ENCODE results near the gene CYBRD1.
A peak's percentile ranks its signal among the peaks of the same experiment; 100 is the strongest.
"Not testable (repeated sequence)": the region's sequence is repeated elsewhere in the genome, so short reads cannot be mapped to it uniquely, and the experiment has no call there.

CYBRD1 gene

GRCh38 chr2:171522052-171522787 is at the start of gene CYBRD1:
CYBRD1 (plus strand) TSS chr2:171522474; CDS start chr2:171522546, 72 bp downstream.
- DNase-seq: peak in 1 of 2 donors; percentile 40

- DNase-seq: no peak
Observed at GRCh38 chr2:171475979-171476378, 46.3 kb upstream of the CYBRD1 start.

DNA sequence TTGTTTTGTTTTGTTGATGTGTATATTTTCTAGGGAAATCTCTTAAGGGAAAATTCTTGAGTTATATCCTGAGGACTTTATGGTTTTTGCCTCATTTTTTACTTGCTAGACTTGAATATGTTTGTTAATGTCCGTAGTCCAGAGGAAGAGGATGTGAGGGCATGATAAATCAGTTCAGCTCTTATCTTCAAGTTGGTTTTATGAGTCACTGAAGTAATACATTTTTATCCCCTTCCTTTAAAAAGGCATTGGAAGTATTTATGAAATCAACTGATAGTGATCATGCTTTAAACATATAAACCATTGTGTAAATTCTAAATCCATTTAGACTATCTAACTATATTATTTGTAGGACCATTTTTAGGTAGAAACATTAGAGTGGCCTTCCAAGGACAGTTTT is 43.9 kb upstream of the CYBRD1 start:
- no peak for DNase-seq

- no peak for DNase-seq
Observed at GRCh38 chr2:171479154-171479814, 43.0 kb upstream of the CYBRD1 start.

DNA sequence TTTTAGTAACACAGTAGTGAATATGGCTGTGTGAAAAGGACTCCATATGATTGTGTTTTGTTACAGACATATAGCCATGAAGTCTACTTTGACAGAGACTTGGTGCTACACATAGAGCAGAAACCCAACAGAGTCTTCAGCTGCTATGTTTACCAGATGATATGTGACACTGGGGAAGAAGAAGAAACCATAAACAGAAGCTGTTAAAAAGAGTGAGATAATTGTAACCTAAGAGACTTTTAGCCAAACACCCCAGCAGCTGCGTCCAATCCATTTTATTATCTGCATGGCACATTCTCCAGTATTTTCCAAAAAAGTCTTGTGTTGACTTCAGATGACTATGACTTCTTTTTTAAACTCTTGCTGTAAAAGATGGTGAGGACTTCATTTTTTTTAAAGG is 41.4 kb upstream of the CYBRD1 start:
- DNase-seq: no peak

DNA sequence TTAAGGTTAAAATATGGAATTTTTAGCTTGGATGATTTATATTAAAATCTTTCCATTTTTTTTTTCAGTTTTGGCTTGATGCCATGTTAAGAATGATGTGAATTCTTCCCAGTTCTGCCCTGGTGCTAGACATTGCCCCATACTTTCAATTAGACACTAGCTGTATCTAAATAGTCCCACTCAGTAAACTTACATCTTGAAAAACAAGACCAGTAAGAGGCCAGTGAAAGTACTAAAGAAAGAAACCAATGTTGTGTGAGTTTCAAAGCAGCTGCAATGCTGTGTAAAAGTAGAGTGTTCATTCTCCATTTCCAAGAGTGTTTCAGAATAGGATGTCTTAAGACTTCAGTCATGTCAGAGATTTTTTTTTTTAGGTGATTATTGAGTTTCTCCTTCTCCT is 40.0 kb upstream of the CYBRD1 start:
- DNase-seq: no peak

GRCh38 chr2:171482877-171483276 is 39.4 kb upstream of the CYBRD1 start:
- no peak for DNase-seq

DNA sequence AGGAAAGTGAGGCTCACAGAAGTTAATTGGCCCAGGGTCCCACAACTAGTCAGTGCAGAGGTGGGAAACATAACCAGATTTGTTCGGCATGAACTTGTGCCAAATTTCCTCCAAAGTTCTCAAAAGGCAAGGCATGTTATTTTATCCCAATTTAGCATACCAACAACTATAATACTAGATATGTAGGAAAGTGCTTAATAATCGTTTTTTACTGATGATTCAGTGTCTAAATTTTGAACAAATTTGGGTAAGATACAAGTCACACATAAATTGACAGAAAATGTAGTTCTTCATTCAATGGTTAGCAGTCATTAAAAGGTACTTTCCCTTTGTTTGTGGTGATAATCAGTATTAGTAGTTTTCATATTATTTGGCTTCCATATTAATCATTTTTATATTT is 38.5 kb upstream of the CYBRD1 start:
- DNase-seq: no peak

DNA sequence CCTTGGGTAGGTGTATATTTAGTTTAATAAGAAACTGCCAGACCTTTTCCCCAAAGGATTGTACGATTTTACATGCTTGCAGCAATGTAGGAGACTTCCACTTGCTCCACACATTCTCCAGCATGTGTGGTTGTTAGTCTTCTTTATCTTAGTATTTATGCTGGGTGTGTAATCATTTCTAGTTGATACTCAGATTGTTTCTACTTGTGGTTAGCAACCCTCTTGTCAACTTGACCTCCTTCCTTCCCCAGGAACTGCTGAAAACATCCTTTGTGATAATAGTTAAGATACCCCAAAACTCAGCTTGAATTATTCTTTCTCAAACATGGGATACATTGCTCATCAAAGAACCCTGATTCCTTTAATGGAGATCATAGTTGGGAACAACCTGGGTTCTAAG is 37.2 kb upstream of the CYBRD1 start:
- no peak for DNase-seq

DNA sequence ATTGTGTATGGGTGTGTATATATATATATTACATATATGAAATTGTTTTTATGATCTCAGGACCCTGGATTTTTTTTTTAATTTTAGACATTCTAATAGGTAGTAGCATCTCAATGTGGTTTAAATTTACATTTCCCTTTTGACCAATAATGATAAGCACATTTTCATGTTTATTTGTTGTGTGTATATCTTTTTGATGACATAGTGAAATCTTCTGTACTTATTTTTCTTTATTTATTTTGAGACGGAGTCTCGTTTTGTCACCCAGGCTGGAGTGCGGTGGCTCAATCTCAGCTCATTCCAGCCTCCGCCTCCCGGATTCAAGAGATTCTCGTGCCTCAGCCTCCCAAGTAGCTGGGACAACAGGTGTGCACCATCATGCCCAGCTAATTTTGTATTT is 35.1 kb upstream of the CYBRD1 start:
- DNase-seq: no peak

GRCh38 chr2:171487803-171488259 is 34.4 kb upstream of the CYBRD1 start:
- no peak for DNase-seq

- no peak for DNase-seq
Observed at GRCh38 chr2:171490577-171490976, 31.7 kb upstream of the CYBRD1 start.

DNA sequence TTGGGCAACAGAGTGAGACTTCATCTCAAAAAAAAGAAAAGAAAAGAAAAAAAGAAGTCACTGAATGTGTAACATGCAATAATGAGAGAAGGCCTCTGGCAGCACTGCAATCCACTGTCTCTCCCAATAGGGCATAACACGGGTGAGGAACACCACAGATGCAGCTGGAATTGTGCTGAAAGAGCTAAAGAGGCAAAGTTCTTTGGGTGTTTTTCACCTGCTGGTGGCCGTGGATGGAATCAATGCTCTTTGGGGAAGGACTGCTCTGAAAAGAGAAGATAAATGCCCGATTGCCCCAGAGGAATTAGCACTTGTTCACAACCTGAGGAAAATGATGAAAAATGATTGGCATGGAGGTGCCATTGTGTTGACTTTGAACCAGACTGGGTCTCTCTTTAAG is 31.0 kb upstream of the CYBRD1 start:
- no peak for DNase-seq

DNA sequence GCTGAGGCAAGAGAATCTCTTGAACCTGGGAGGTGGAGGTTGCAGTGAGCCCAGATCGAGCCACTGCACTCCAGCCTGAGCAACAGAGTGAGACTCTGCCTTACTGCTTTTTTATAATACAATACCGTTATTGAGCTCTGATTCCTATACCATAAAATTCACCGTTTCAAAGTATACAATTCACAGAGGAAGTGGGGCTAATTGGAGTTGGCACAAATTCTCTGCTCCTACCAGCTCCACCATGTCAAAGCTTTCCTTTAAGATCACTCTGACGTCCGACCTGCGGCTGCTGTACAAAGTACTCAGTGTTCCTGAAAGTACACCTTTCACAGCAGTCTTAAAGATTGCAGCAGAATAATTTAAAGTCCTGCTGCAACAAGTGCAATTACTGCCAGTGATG is 29.6 kb upstream of the CYBRD1 start:
- DNase-seq: no peak

- DNase-seq: not testable (repeated sequence)
Observed at GRCh38 chr2:171497664-171498063, 24.6 kb upstream of the CYBRD1 start.

- DNase-seq: no peak
Observed at GRCh38 chr2:171505374-171505773, 16.9 kb upstream of the CYBRD1 start.

DNA sequence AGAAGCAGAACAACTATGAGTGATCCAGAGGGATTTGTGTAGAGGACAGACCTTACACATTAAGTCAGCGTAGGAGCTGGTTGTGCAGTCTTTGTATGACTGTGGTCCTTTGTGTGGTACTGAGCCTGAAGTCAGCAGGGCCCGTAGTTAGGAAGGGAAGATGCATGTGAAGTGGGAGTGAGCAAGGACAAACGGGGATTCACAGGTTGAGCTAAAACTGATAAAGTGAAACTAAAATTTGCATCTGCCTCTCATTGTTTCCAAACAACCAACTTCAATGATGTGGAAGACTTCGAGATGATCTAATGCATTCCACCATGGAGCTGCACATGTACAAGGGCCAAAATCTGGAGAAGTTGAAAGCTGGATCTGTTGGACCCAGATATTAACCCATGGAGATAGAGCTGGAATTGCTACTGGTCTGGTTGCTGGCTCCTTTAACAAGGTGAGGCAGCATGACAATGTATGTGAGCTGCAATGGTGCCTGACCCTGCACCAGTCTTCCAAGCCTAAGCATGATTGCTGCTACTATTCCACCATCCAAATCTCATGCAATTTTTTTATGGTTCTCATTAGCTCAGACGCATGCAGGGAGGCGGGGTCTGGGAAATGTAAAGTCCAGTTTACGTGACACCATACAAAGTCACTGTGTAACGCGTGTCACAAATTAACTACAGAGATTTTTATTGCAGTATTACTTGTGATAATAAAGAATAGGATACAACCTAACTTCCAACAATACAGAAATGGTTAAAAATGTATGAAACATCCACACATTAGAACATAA is 12.1 kb upstream of the CYBRD1 start:
- DNase-seq: no peak

DNA sequence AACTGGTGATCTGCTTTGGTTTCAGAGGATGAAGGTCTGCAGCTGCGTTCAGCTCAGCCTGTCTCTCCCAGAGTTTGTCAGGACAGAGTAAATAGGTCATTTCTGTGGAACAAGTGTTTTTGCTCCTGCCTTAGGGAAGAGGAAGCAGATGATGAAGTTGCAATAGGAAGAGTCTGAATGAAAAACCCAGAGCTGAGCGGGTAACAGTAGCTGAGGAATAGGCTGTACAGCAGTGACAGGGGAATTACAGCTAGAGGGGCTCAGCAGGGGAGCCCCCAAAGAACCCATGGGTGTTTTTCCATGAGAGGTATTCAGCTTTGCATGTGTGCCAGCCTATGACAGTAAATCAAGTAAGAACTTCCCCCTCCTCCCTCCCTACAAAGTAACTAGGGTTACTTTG is 10.3 kb upstream of the CYBRD1 start:
- DNase-seq: no peak

DNA sequence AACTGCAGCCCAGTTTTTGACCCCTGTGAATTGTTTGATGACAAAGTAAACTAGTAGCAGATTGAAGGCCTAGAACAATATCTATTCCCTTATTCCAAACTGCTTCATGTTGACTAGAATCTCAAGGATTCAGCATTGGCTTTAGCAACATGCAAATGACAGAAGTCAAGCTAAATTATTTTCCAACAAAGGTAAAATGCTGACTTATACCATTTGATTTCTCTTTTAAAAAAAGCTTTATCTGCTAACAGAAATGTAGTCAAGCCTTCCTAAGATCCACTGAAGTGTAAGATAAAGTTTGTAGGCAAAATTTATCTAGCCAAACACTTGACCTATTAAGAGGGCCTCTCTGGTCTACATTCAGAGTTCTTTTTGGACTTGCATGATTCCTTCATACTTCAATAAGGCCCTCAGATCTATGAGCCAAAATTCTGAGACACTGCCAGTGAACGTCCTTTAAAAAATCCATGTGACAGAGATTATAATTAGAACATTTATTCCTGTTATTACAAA is 9.5 kb upstream of the CYBRD1 start:
- DNase-seq: no peak

DNA sequence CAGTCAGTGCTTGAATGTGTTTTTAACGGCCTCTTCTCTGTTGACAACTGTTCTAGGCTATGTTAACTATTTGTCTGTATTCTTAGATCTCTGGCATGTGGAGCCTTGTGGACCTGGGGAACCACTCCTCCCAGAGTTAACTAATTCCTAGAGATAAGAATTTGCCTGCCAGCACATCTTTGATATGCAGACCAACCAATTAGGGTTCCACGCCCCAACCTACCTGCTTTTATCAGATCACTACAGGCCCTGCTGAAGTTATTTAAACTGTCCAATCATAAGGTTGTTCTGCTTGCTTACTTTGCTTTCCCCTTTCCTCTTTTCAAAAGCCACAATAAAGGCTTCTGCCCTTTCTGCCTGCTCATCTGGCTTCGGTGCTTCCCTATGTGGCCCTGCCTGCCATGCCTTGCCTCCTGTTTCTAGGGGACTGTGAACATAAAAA is 8.5 kb upstream of the CYBRD1 start:
- DNase-seq: no peak

DNA sequence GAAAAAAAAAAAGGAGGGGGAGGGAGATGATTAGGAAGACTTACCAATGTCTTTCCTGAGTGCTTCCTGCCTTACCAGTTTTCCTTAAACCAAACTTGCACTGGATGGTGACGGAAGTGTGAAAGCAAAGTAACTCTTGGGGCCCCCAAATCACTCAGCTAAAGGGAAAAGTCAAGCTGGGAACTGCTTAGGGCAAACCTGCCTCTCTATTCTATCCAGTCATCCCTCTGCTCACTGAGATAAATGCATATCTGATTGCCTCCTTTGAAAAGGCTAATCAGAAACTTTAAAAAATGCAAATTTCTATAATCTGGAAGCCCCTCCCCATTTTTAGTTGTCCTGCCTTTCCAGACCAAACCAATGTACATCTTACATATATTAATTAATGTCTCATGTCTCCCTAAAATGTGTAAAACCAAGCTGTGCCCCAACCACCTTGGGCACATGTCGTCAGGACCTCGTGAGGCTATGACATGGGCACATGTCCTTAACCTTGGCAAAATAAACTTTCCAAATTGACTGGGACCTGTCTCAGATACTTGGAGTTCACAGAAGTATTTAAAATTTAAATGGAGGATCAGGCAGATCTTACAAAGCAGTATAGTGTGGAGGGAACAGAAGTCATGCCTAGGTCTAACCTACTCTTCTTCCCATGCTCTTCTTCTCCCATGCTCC is 7.2 kb upstream of the CYBRD1 start:
- no peak for DNase-seq

DNA sequence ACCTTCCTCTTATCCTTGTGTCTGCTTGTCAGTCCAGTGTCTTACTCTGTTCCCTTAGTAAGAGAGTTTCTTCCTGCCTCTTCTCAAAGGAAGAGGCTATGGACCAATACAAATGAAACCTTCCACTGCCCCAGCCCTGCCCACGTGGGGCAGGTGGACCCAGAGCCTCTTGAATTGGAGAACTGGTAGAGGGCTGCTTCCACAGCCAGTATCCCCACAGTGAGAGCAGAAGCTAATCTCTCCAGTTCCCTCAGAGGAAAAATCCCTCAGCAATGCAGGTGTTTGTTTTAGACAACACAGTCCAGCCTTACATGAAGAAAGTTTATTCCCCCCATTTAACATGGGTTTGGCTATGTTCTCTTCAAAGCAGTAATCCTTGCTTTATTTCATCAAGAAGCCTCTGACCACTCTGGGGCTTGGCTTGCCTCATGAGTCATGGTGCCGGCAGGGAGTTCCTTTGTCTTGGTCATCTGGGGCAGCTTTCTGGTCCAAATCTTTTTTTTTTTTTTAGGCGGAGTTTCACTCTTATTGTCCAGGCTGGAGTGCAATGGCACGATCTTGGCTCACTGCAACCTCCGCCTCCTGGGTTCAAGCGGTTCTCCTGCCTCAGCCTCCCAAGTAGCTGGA is 6.5 kb upstream of the CYBRD1 start:
- no peak for DNase-seq
